K562 (cell line): ENCODE measurements around the gene SUFU. TPM values are rescaled to one million over a fixed set of nuclear protein-coding genes. Genes with fewer than 3 reads are reported as not detected.

Source experiments
- ATAC-seq: fragments of 200-7000 bp; cut with Tn5 transposase; 3 replicates; pipeline ENCODE4 v1.9.1; 2020; ENCODE audit warnings: moderate library complexity
- BruUV-seq: library from RNA; stranded (reverse); fragments of 400-500 nt; replicated peaks from 2 replicates; lab custom pipeline; 2021; lab: Mats Ljungman, UMichigan
- CTCF ChIA-PET: fragments of 300-600 bp; formaldehyde crosslinking; extraction: SDS; loops from one replicate; lab custom pipeline; 2021; ENCODE audit warnings: low intra/inter-chr PET ratio; lab: Yijun Ruan, JAX
- POLR2A ChIA-PET: fragments of 300-600, 350-650 bp; sonication (Branson Sonifier 250); formaldehyde crosslinking; extraction: SDS; loops from one replicate; lab custom pipeline; 2021; ENCODE audit warnings: antibody characterized with exemption, inconsistent platforms; lab: Yijun Ruan, JAX
- DNase-seq, 4 experiments: peaks; one replicate each; pipeline versions ENCODE4 v3.0.0 to v3.0.0-alpha.2; 2011 to 2018; ENCODE audit warnings: low spot score in 3 of 4, mixed read lengths in 3 of 4; ENCODE audit errors: extremely low read depth in 1 of 4
- FAIRE-seq: peaks from 2 replicates; lab custom pipeline; 2011; peaks lifted over from hg19 to GRCh38; lab: Jason Lieb, UNC
- H2AFZ ChIP-seq: 2 replicates; pipeline ENCODE4 v1.6.0; 2011; ENCODE audit warnings: low read depth, low read length, control low read depth, inconsistent platforms
- H3K27ac ChIP-seq: fragments of 200-600 bp; 3 replicates; pipeline ENCODE4 v1.8.0; 2011; ENCODE audit warnings: low read depth, mild to moderate bottlenecking, control low read depth, inconsistent platforms, low read length, moderate library complexity, mixed read lengths; ENCODE audit errors: extremely low read depth
- H3K27me3 ChIP-seq, 2 experiments: fragments of 300-600 bp in 1 of 2; 2 replicates in 1 of 2; 3 replicates in 1 of 2; pipeline versions ENCODE4 v1.6.0 to v1.8.0; 2011; ENCODE audit warnings: inconsistent platforms in 2 of 2, low read length in 2 of 2, mild to moderate bottlenecking in 1 of 2, mixed read lengths in 1 of 2, moderate library complexity in 1 of 2; ENCODE audit not compliant: control insufficient read depth in 2 of 2, insufficient read depth in 2 of 2
- H3K36me3 ChIP-seq: fragments of 300-600 bp; 3 replicates; pipeline ENCODE4 v1.8.0; 2011; ENCODE audit warnings: mild to moderate bottlenecking, low read length, inconsistent platforms; ENCODE audit not compliant: control insufficient read depth, insufficient read depth
- H3K4me1 ChIP-seq, 2 experiments: fragments of 200-600 bp in 1 of 2; replicated peaks in 1 of 2; 2 replicates in 1 of 2; 3 replicates in 1 of 2; pipeline versions ENCODE4 v1.5.1 to v1.8.0; 2011; ENCODE audit warnings: inconsistent platforms in 2 of 2, low read length in 2 of 2, mild to moderate bottlenecking in 1 of 2, mixed read lengths in 1 of 2, moderate library complexity in 1 of 2; ENCODE audit not compliant: control insufficient read depth in 2 of 2, insufficient read depth in 2 of 2
- H3K4me2 ChIP-seq: 2 replicates; pipeline ENCODE4 v1.6.1; 2011; ENCODE audit warnings: low read length, control low read depth, inconsistent platforms, mixed read lengths; ENCODE audit not compliant: insufficient read depth
- H3K4me3 ChIP-seq: fragments of 200-600 bp; sonication (generic), shearing (Covaris generic); 2 replicates; pipeline ENCODE4 v1.5.1; 2016; ENCODE audit warnings: control low read depth, inconsistent platforms
- H3K79me2 ChIP-seq: fragments of 200-600 bp; 3 replicates; pipeline ENCODE4 v1.8.0; 2011; ENCODE audit warnings: low read length, inconsistent platforms; ENCODE audit not compliant: control insufficient read depth, insufficient read depth
- H3K9ac ChIP-seq, 2 experiments: 2 replicates each; pipeline versions ENCODE4 v1.6.0 to v1.6.1; 2011; ENCODE audit warnings: low read depth in 2 of 2, low read length in 2 of 2, control low read depth in 1 of 2, inconsistent platforms in 1 of 2, mild to moderate bottlenecking in 1 of 2, mixed read lengths in 1 of 2; ENCODE audit not compliant: insufficient read depth in 1 of 2
- H3K9me1 ChIP-seq: one replicate; pipeline ENCODE4 v1.6.0; 2011; ENCODE audit warnings: inconsistent platforms, mild to moderate bottlenecking, low read length, moderate library complexity; ENCODE audit not compliant: control insufficient read depth, insufficient read depth
- H3K9me3 ChIP-seq: replicated peaks from 2 replicates; pipeline ENCODE4 v1.5.1; 2011; ENCODE audit warnings: low read depth, low read length, inconsistent platforms; ENCODE audit not compliant: control insufficient read depth, insufficient read depth
- H4K20me1 ChIP-seq: replicated peaks from 2 replicates; pipeline ENCODE4 v1.6.1; 2011; ENCODE audit warnings: low read length, inconsistent platforms, mixed read lengths; ENCODE audit not compliant: control insufficient read depth, insufficient read depth
- CBFA2T2 ChIP-seq: fragments of 450-650 bp; conservative IDR thresholded peaks from 2 replicates; pipeline ENCODE4 v1.6.1; 2017; ENCODE audit warnings: mild to moderate bottlenecking
- CBFA2T3 ChIP-seq: fragments of 450-650 bp; IDR thresholded peaks from 2 replicates; pipeline ENCODE4 v1.6.1; 2017
- CCAR2 ChIP-seq: fragments of 200-400 bp; formaldehyde crosslinking; IDR thresholded peaks from 2 replicates; pipeline ENCODE4 v1.6.1; 2017; ENCODE audit warnings: mild to moderate bottlenecking, low read depth, low read length
- DPF2 ChIP-seq: fragments of 450-650 bp; IDR thresholded peaks from 2 replicates; pipeline ENCODE4 v1.6.1; 2016
- ETS2 ChIP-seq: IDR thresholded peaks from 2 replicates; pipeline ENCODE4 v1.6.1; 2016; ENCODE audit warnings: borderline replicate concordance, missing genetic modification characterization, mild to moderate bottlenecking, moderate library complexity, missing compliant biosample characterization; ENCODE audit not compliant: poor library complexity, severe bottlenecking
- GATA2 ChIP-seq: sonication (generic); formaldehyde crosslinking; IDR thresholded peaks from 2 replicates; pipeline ENCODE4 v1.4.0; 2020; ENCODE audit warnings: mild to moderate bottlenecking, missing genetic modification reagents
- POLR2B ChIP-seq: fragments of 450-650 bp; IDR thresholded peaks from 2 replicates; pipeline ENCODE4 v1.6.1; 2018; ENCODE audit warnings: low read depth; ENCODE audit not compliant: partially characterized antibody
- RBM25 ChIP-seq: fragments of 200-400 bp; formaldehyde crosslinking; IDR thresholded peaks from 2 replicates; pipeline ENCODE4 v1.6.1; 2018; ENCODE audit warnings: low read length, low read depth, moderate library complexity; ENCODE audit not compliant: severe bottlenecking
- RCOR1 ChIP-seq, 2 experiments: IDR thresholded peaks; 2 replicates each; pipeline ENCODE4 v1.6.1; 2012; ENCODE audit warnings: low read depth in 2 of 2, low read length in 2 of 2, borderline replicate concordance in 1 of 2, improper control_type of control experiment in 1 of 2
- SRSF7 ChIP-seq: fragments of 200-400 bp; formaldehyde crosslinking; optimal IDR thresholded peaks from 2 replicates; pipeline ENCODE3; 2017; ENCODE audit warnings: mild to moderate bottlenecking, low read depth, low read length
- TAF1 ChIP-seq: IDR thresholded peaks from 2 replicates; pipeline ENCODE4 v1.6.1; 2011; ENCODE audit warnings: mild to moderate bottlenecking, low read length, moderate library complexity; ENCODE audit not compliant: insufficient read depth, control insufficient read depth, severe bottlenecking; ENCODE audit errors: extremely low read depth
- TAL1 ChIP-seq: fragments of 450-650 bp; IDR thresholded peaks from 2 replicates; pipeline ENCODE4 v1.6.1; 2016; ENCODE audit warnings: mild to moderate bottlenecking
- TBL1XR1 ChIP-seq, 2 experiments: IDR thresholded peaks; 2 replicates each; pipeline ENCODE4 v1.6.1; 2012; ENCODE audit warnings: improper control_type of control experiment in 2 of 2, low read length in 2 of 2, mild to moderate bottlenecking in 1 of 2
- TCF3 ChIP-seq: sonication (generic); formaldehyde crosslinking; IDR thresholded peaks from 2 replicates; pipeline ENCODE4 v1.4.0; 2020; ENCODE audit warnings: mild to moderate bottlenecking, missing genetic modification reagents
- TEAD4 ChIP-seq, 2 experiments: sonication (generic) in 1 of 2; formaldehyde crosslinking in 1 of 2; IDR thresholded peaks; 2 replicates each; pipeline versions ENCODE4 v1.6.1 to v1.8.0; 2012 to 2022; ENCODE audit warnings: borderline replicate concordance in 1 of 2, inconsistent platforms in 1 of 2, low read length in 1 of 2, mild to moderate bottlenecking in 1 of 2, missing genetic modification reagents in 1 of 2
- ZNF511 ChIP-seq: sonication (generic); formaldehyde crosslinking; IDR thresholded peaks from 2 replicates; pipeline ENCODE4 v1.8.0; 2022; ENCODE audit warnings: mild to moderate bottlenecking, missing genetic modification reagents
- ZNF717 ChIP-seq: fragments of 250-450 bp; sonication (Bioruptor Pico); IDR thresholded peaks from 2 replicates; pipeline ENCODE4 v1.5.0; 2021
- WGBS: fragments of 100-300 bp; shearing (Covaris generic); methylation state at CpG from one replicate; pipeline ENCODE4 v1.1.6; 2016; ENCODE audit warnings: low coverage, mixed read lengths; ENCODE audit not compliant: insufficient coverage; ENCODE audit errors: missing lambda C conversion rate; 5-methylcytosine and 5-hydroxymethylcytosine counted together
- in situ Hi-C: fragments of 300-500 bp; cut with MboI; formaldehyde crosslinking; loops from 4 replicates; pipeline ENCODE4 v1.15.0; 2018; ENCODE audit warnings: inconsistent platforms, mixed read lengths
- intact Hi-C: fragments of 100-400 bp; cut with micrococcal nuclease; formaldehyde crosslinking; loops from 2 replicates; pipeline ENCODE4 v1.14.2; 2022
- polyA plus RNA-seq, 8 experiments: library from polyadenylated mRNA; depleted of rRNA in 4 of 8; stranded (reverse) in 5 of 8; unstranded in 3 of 8; fragments of >200 nt; fragmentation: Nextera tagmentation in 2 of 8; fragmentation: Illumina TruSeq in 1 of 8; extraction: Ambion mirVana in 2 of 8; extraction: Trizol in 1 of 8; gene quantifications; 2 replicates each; pipeline versions ENCODE4 v1.2.1 to v1.2.3, GENCODE V29; 2011 to 2014; ENCODE audit warnings: inconsistent platforms in 1 of 8, missing spikeins in 1 of 8
- total RNA-seq, 7 experiments: library from RNA; depleted of rRNA in 6 of 7; stranded (reverse); fragments of >200 nt in 6 of 7; fragmentation: Illumina TruSeq in 2 of 7; extraction: Trizol in 2 of 7; gene quantifications; 2 replicates each; pipeline versions ENCODE4 v1.2.1 to v1.2.3, GENCODE V29; 2011 to 2021; ENCODE audit warnings: low replicate concordance in 1 of 7
- TF ChIP-seq, protein P1 (sequence below): fragments of 200-800 bp; sonication (Bioruptor generic); IDR thresholded peaks from 2 replicates; pipeline ENCODE4 v1.6.1; 2017; ENCODE audit warnings: missing genetic modification characterization, missing compliant biosample characterization

The SUFU gene
- total and polyA plus RNA-seq, 9 of the 15 experiments (the other 6 are each of a cell fraction or from before 2014, with no cell fraction given), result 0.59 to 6.3 (median 0.82) TPM

GRCh38 chr10:102635377-102635776 lies 131.6 kb downstream of the SUFU start (continued):
- TF ChIP-seq, protein P1, sequence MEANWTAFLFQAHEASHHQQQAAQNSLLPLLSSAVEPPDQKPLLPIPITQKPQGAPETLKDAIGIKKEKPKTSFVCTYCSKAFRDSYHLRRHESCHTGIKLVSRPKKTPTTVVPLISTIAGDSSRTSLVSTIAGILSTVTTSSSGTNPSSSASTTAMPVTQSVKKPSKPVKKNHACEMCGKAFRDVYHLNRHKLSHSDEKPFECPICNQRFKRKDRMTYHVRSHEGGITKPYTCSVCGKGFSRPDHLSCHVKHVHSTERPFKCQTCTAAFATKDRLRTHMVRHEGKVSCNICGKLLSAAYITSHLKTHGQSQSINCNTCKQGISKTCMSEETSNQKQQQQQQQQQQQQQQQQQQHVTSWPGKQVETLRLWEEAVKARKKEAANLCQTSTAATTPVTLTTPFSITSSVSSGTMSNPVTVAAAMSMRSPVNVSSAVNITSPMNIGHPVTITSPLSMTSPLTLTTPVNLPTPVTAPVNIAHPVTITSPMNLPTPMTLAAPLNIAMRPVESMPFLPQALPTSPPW (CRISPR knock-in tag), result no peak
- no peak for TF ChIP-seq CCAR2
- no peak for TF ChIP-seq RCOR1 (IDR thresholded peaks at IDR 0.05; ENCODE audit: borderline replicate concordance in 1 of 2, low read depth in 2 of 2, low read length in 2 of 2)
- TF ChIP-seq, all 486 proteins: peak for 0

GRCh38 chr10:102639537-102639936 lies 135.8 kb downstream of the SUFU start:
- no peak overlapping the region for H3K27ac ChIP-seq
- 0 out of 2 replicates have a peak, but pooled peaks have one; percentile 15 for TF ChIP-seq TEAD4 (IDR thresholded peaks at IDR 0.05; ENCODE audit: low read length)
- no peak for TF ChIP-seq TEAD4 (CRISPR knock-in tag; IDR thresholded peaks at IDR 0.05; ENCODE audit: borderline replicate concordance)
- no peak for TF ChIP-seq ZNF511 (CRISPR knock-in tag)
- TF ChIP-seq SRSF7, result no peak
- no peak for TF ChIP-seq ETS2
- peak; percentile 48 for TF ChIP-seq TCF3 (CRISPR knock-in tag)
- peak; percentile 20; the same call in 1 of the 2 replicates for TF ChIP-seq GATA2 (CRISPR knock-in tag)
- TF ChIP-seq CBFA2T3, result peak; percentile 67
- TF ChIP-seq DPF2, result no peak
- no peak for TF ChIP-seq RBM25
- TF ChIP-seq CBFA2T2, result peak; percentile 39; the same call in 1 of the 2 replicates
- no peak for TF ChIP-seq POLR2B
- no peak for TF ChIP-seq TBL1XR1 (IDR thresholded peaks at IDR 0.05; ENCODE audit: low read length in 2 of 2)
- TF ChIP-seq TAF1, result no peak
- TF ChIP-seq ZNF717 (CRISPR knock-in tag), result no peak
- TF ChIP-seq TAL1, result 0 out of 2 replicates have a peak, but pooled peaks have one; percentile 11
- TF ChIP-seq, all 486 proteins: peak for 6
- POLR2A ChIA-PET, result interaction anchor here (0.6 kb wide), 2 partner anchors 25 to 28 kb away, joined by 3 to 4 read pairs; no protein-coding TSS in a partner anchor
- Histone ChIP-seq H3K9me1 (no peaks in the 10 kb centered on the region), H3K4me1 (peaks cover 2 to 21% of the 10 kb centered on the region in 2 experiments; a peak in 3 of 5 replicates), H3K36me3 (no peaks in the 10 kb centered on the region), H3K4me3 (no peak overlapping the region), H3K4me2 (peak overlapping the region; percentile 6; the same call in 1 of the 2 replicates), H3K79me2 (peaks cover 17% of the 10 kb centered on the region), H3K9me3 (no peaks in the 10 kb centered on the region), H4K20me1 (no peaks in the 10 kb centered on the region), H3K27me3 (no peaks in the 10 kb centered on the region), H2AFZ (peak overlapping the region; percentile 24; the same call in 1 of the 2 replicates), H3K9ac (no peak overlapping the region)
- 0% methylated on average over 2 of the region's 2 CpGs for WGBS
- ATAC-seq (no peak), DNase-seq (peak in 1 of 4 experiments; percentile 30), FAIRE-seq (peak; percentile 46)
- in situ Hi-C loops, result no loop called here
- CTCF ChIA-PET, result no interaction called here
- BruUV-seq, result no TSS peak
- intact Hi-C loops, result no loop called here
